ENCODE measurements around the gene MIF.

The MIF gene

GRCh38 chr22:23882370-23882769 is 11.8 kb upstream of the MIF start:
- Histone ChIP-seq H3K4me3 (no peak overlapping the region), H3K27ac (no peak overlapping the region)
- no peak for DNase-seq (ENCODE audit: low spot score)
- TF ChIP-seq, protein P1, sequence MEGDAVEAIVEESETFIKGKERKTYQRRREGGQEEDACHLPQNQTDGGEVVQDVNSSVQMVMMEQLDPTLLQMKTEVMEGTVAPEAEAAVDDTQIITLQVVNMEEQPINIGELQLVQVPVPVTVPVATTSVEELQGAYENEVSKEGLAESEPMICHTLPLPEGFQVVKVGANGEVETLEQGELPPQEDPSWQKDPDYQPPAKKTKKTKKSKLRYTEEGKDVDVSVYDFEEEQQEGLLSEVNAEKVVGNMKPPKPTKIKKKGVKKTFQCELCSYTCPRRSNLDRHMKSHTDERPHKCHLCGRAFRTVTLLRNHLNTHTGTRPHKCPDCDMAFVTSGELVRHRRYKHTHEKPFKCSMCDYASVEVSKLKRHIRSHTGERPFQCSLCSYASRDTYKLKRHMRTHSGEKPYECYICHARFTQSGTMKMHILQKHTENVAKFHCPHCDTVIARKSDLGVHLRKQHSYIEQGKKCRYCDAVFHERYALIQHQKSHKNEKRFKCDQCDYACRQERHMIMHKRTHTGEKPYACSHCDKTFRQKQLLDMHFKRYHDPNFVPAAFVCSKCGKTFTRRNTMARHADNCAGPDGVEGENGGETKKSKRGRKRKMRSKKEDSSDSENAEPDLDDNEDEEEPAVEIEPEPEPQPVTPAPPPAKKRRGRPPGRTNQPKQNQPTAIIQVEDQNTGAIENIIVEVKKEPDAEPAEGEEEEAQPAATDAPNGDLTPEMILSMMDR (IDR thresholded peaks at IDR 0.05) = no peak

DNA sequence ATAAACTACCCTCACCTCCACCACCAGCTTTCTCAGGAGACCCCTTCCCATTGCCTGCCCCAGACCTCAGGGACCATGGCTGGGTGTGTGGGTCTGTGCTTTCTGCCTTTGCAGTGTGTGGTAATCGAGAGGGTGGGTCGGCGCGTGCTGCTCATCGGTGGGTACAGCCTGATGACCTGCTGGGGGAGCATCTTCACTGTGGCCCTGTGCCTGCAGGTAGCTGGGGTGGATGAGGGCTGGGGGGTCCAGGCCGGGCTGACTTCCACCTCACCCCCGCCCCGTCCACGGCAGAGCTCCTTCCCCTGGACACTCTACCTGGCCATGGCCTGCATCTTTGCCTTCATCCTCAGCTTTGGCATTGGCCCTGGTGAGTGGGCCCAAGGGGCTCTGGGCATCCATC is 10.5 kb upstream of the MIF start:
- no peak overlapping the region for H3K27ac ChIP-seq
- DNase-seq (ENCODE audit: low spot score) = no peak
- TF ChIP-seq, protein P1 (IDR thresholded peaks at IDR 0.05) = no peak
- no peak overlapping the region for H3K4me3 ChIP-seq

- TF ChIP-seq, protein P1 (IDR thresholded peaks at IDR 0.05) = no peak
- DNase-seq (ENCODE audit: low spot score) = no peak
- H3K4me3 ChIP-seq = no peak overlapping the region
- no peak overlapping the region for H3K27ac ChIP-seq
Measured at GRCh38 chr22:23884140-23884539, 10.0 kb upstream of the MIF start.

- DNase-seq (ENCODE audit: low spot score) = no peak
- H3K27ac ChIP-seq = peak overlapping the region; percentile 60 to 80
- TF ChIP-seq, protein P1 (IDR thresholded peaks at IDR 0.05) = no peak
Measured at GRCh38 chr22:23888615-23889401, 5.4 kb upstream of the MIF start.

GRCh38 chr22:23889620-23890019 is 4.6 kb upstream of the MIF start:
- no peak for DNase-seq (ENCODE audit: low spot score)
- Histone ChIP-seq H3K27ac (peak overlapping the region in 1 of 2 donors; percentile 80), H3K4me3 (no peak overlapping the region)
- TF ChIP-seq, protein P1 (IDR thresholded peaks at IDR 0.05) = no peak

More at GRCh38 chr22:23888615-23889401, 5.4 kb upstream of the MIF start:
- H3K4me3 ChIP-seq = no peak overlapping the region

DNA sequence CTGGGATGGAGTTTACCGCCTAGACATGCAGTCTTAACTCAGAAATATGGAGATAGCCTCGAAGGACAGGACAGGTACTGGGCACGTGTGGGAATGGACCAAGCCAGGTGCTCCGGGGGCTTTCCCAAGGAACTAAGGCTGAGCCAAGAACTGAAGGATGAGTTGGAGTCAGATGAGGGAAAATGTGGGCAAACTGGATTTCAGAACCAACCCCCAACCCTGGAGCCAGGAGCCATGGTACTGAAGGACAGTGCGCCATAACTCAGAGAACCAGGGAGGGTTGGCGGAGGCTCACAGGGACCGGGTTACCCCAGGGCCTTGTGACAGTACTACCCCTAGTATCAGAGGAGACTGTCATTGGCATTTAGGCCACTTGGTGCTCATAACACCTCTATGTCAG is 2.5 kb upstream of the MIF start:
- Histone ChIP-seq H3K27ac (no peak overlapping the region), H3K4me3 (no peak overlapping the region)
- DNase-seq (ENCODE audit: low spot score) = no peak
- TF ChIP-seq, protein P1 (IDR thresholded peaks at IDR 0.05) = no peak

DNA sequence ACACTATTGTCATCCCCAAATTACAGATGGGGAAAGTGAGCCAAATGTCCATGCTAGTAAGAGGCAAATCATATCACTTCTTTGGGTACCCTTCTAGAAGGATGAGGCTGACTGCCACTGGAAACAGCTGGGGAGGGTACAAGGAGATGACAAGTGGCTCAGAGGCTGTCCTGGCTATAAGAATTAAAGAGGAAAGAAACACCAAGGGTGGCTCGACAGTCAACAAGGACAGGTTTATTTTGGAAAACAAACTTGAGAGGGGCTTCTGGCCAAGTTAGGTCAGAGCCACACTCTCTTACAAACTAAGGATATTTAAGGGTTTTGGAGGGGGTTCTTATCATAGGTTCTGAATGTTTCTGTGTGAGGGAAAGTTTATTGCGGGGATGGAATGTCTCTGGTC is 2.1 kb upstream of the MIF start:
- no peak overlapping the region for H3K4me3 ChIP-seq
- no peak for DNase-seq (ENCODE audit: low spot score)
- TF ChIP-seq, protein P1 (IDR thresholded peaks at IDR 0.05) = no peak
- H3K27ac ChIP-seq = no peak overlapping the region

Measured in coronary artery (tissue), 2 donors.